GM19468 (cell line): ENCODE results near the gene GCHFR.

ENCODE experiments used
- ATAC-seq: cut with Tn5 transposase; IDR thresholded peaks from one replicate; pipeline ENCODE4 v1.9.1; 2021; ENCODE audit warnings: mild to moderate bottlenecking, moderate library complexity, moderate number of reproducible peaks; ENCODE audit not compliant: unreplicated experiment; ENCODE audit errors: extremely low read depth

Gene GCHFR

GRCh38 chr15:40763801-40764628 lies at the start of gene GCHFR:
Gene GCHFR (plus strand): TSS chr15:40764068. CDS start chr15:40764181, 113 bp downstream.
- ATAC-seq = no peak

GRCh38 chr15:40714144-40714543 lies 49.7 kb upstream of the GCHFR start:
- no peak for ATAC-seq

DNA sequence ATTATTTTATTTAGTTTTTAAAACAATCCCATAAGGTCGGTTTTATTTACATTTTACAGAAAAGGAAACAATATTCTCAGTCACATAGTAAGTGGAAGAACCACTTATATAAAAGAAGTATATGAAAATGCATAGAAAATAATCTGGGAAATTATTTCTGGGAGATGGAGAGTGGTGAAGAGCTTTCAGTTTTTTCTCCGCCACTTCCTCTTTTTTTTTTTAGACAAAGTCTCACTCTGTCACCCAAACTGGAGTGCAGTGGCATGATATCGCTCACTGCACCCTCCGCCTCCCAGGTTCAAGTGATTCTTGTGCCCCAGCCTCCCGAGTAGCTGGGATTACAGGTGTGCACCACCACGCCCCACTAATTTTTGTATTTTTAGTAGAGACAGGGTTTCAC lies 47.7 kb upstream of the GCHFR start:
- ATAC-seq = no peak

DNA sequence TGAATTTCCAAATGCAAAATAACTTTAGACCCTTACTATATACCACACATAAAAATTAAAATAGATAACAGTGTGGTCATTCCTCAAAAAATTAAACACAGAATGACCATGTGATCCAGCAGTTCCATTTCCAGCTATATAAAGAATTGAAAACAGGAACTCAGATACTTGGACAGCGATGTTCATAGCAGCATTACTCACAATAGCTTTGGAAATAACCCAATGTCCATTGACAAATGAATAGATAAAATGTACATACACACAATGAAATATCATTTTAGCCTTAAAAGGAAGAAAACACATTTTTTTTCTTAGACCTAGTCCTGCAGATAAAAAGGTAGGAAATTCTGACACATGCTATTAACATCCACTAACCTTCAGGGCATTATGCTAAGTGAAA lies 42.2 kb upstream of the GCHFR start:
- ATAC-seq = no peak

DNA sequence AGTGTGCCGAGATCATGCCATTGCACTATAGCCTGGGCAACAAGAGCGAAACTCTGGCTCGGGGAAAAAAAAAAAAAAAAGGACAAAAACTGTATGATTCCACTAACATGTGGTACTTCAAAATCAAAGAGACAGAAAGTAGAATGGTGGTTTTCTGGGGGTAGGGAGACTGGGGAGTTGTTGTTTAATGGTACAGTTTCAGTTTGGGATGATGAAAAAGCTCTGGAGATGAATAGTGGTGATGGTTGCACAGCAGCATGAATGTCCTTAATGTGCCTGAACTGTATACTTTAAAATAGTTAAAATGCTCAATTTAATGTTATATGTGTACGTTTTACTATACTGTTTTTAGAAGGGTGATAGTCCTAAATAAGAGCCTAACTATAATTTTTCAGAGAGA lies 41.5 kb upstream of the GCHFR start:
- no peak for ATAC-seq

GRCh38 chr15:40722934-40723333 lies 40.9 kb upstream of the GCHFR start:
- ATAC-seq = no peak

DNA sequence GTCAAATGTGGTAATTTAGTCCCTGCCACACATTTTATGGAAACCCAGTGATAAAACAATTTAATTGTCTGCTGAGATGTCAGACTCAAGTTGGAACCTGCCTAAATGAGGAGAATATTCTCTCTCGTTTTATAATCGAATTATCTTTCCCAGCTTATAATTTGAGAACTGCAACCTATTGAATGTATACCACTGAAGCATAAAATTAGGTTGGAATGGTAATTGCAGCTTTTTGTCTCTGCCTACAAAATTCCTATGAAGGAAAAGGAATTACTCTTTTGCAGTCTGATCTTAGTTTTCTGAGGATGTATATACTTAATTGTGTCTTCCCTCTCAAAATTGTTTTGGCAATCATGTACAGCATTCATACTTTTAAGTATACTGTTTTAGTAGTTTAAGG lies 39.9 kb upstream of the GCHFR start:
- no peak for ATAC-seq

DNA sequence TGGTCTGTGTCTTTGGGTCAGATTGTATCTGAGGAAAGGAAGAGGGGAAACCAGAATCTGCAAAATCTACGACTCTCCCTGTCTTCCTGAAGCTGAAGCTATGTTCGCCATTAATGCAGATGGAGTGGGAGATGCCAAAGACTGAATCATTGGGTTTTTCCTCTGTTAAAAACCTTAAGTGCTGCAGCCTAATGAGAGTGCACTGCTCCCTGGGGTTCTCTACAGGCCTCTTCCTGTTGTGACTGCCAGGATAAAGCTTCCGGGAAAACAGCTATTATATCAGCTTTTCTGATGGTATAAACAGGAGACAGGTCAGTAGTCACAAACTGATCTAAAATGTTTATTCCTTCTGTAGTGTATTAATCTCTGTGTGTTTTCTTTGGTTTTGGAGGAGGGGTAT lies 32.8 kb upstream of the GCHFR start:
- ATAC-seq = no peak

- no peak for ATAC-seq
Observed at GRCh38 chr15:40736575-40736974, 27.3 kb upstream of the GCHFR start.

DNA sequence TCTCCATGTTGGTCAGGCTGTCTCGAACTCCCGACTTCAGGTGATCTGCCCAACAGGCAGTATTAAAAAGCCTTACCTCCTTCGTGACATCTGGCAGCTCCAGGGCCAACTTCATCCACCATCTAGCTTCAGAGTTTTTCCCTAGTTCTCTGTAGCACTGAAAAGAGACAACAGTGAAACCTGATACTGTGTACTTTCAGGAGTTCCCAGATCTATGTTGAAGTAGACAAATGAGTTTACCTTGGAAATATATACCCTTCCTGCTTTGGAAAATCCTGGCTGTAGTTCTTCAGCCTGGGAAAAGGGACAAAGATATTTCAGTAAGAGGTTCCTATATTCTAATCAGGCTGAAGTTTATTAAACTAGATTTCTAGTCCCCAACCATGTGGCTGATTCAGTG lies 26.8 kb upstream of the GCHFR start:
- no peak for ATAC-seq

DNA sequence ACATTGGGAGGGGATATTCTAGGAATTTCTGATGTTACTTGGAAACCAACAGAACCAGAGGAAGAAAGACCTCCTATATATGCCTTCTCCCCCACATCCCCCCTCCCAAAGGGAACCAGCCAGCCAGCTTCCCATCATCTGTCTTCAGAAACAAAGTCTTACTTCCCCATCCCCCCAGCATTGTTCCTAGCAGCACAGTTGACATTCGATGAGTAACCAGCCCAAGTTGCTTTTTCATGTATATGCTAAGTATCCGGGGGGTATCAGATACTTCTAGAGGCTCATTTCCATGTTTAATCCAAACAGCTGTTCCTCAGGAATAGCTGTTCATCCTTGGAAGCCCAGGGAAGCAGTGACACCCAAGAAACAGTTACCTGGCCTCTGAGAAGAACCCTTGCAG lies 24.8 kb upstream of the GCHFR start:
- ATAC-seq = no peak

GRCh38 chr15:40739854-40740253 lies 24.0 kb upstream of the GCHFR start:
- no peak for ATAC-seq

GRCh38 chr15:40743485-40743901 lies 20.4 kb upstream of the GCHFR start:
- no peak for ATAC-seq

DNA sequence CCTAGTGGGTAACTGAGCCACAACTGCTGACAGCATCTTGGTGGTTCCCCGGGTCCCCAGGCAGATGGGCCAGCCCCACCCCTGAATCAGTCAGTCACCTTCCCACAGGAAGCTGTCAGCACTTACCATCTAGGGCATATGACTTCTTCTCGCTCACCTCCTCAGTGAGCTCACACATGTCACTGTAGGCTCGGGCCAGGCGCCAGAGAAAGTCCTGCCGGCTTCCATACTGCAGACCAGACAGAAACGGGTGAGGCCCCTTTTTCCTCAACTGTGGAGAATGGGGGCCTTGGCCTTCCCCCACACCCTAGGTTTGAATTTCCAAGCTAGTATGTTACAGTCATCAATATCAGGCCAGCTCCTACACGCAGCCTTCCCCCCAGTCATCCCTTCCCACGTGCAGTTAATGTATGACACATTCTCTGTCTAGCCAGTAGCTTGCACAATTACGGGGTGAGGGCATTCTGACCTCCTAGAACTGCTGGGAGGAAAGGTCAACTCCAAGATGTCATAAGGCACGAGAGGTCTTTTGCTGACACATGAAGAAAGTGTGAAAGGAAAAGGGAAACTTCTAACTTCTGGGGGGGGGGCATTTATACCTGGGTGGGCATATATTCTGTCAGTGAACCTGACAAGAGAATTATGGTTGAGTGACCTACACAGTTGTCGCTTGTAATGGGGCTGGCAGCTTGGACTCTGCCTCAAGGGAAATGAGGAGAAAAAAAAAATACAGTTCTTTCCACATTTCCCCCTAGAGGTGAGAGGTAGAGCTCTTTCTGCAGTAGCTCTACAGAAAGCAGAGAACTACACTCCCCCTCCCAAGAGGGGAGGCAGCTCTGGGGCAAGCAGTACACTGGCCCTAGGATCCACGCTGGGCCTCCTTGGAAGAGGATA lies 19.7 kb upstream of the GCHFR start:
- ATAC-seq = no peak

- ATAC-seq = no peak
Observed at GRCh38 chr15:40744815-40745152, 19.1 kb upstream of the GCHFR start.

DNA sequence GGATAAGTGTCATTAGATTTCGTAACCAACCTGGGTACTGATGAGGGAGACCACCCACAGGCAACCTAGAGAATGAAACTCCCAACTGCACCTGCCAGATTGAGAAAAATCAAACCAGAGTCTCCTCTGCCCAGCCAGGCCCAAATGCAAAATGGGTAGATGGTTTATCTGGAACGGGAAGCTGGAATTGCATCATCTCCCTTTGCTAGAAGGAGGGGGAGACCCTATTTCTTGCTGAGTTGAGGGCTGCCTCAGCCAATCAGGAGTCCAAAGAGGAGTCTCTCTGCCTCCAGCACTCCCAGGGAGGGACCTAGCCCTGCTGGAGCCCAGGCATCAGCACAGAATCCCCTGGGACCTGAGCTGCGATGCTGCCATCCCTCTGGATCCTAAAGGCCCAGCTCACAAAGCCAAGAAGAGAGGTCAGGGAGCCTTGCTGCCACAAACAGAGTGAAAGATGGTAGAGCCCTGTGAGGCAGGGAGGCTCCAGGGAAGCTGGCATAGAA lies 16.9 kb upstream of the GCHFR start:
- no peak for ATAC-seq

GRCh38 chr15:40747685-40748631 lies 15.9 kb upstream of the GCHFR start:
- no peak for ATAC-seq

GRCh38 chr15:40749151-40749630 lies 14.7 kb upstream of the GCHFR start:
- no peak for ATAC-seq

DNA sequence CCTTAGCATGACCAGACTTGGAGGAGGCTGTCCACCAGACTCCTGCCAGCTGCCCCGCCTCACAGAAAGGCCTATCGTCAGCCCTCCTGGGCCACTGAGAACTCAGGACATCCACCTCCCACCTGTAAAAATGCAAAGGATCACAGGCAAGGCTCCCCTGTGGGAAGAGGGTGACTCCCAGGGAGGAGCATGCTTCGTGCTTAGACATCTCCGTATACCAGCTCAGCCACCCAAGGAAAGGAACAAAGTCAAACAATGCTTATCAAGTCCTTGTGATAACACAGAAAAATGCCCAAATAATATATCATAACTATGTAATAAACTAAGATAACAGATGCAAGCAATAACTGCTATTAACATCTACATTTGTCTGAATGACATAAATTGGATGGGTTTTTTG lies 13.0 kb upstream of the GCHFR start:
- no peak for ATAC-seq

DNA sequence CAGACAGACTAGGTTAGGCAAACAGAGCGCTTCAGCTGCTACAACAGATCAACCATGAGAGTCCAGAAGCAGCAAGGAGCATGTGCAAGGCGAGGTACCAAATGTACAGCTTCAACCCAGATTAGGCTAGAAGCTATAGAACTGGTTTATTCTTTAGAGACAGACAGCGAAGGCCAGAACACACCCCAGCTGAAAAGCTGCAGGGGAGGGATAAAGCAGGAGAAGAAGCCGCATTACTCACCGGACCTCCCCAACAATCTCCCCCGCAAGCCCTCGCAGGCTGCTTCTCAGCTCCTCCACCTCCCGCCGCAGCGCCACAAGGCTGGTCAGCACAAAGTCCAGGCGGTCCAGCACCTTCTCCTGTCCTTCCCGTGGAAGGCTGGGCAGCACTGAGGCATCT lies 12.1 kb upstream of the GCHFR start:
- ATAC-seq = no peak
